Peyer's patch (tissue), 4 donors: ENCODE data around the gene CKS2. TPM values are rescaled to one million over a fixed set of nuclear protein-coding genes. Genes with fewer than 3 reads are reported as not detected.

Experiments used
- DNase-seq, 3 donors: peaks; one replicate each; pipeline ENCODE4 v3.0.0-alpha.2; 2017 to 2019
- H3K27ac ChIP-seq, 4 donors: fragments of 200-600 bp; sonication (generic); one replicate each; pipeline ENCODE4 v1.5.1; 2016 to 2019
- H3K27me3 ChIP-seq, 2 donors: fragments of 200-600 bp; sonication (generic); one replicate each; pipeline ENCODE4 v1.5.1; 2019
- H3K36me3 ChIP-seq, 3 donors: fragments of 200-600 bp; sonication (generic); one replicate each; pipeline ENCODE4 v1.5.1; 2016 to 2019
- H3K4me1 ChIP-seq, 4 donors: fragments of 200-600 bp; sonication (generic); one replicate each; pipeline ENCODE4 v1.5.1; 2016 to 2019
- H3K4me3 ChIP-seq, 4 donors: fragments of 200-600 bp; sonication (generic); 1 replicate in 3 of 4; 2 replicates in 1 of 4; pipeline ENCODE4 v1.5.1; 2016 to 2019; ENCODE audit warnings: mild to moderate bottlenecking in 1 of 4
- H3K9me3 ChIP-seq, 4 donors: fragments of 200-600 bp; sonication (generic); one replicate each; pipeline ENCODE4 v1.5.1; 2016 to 2019; ENCODE audit warnings: mild to moderate bottlenecking in 1 of 4
- POLR2A ChIP-seq, 2 donors: fragments of 450-650 bp; IDR thresholded peaks; one replicate each; pipeline ENCODE4 v1.5.1; 2017; ENCODE audit warnings: antibody characterized with exemption in 2 of 2, mild to moderate bottlenecking in 2 of 2, moderate library complexity in 2 of 2
- total RNA-seq, 4 donors: library from RNA; depleted of rRNA; stranded (reverse); fragments of >200 nt; gene quantifications; one replicate each; pipeline ENCODE4 v1.1.0, GENCODE V29; 2016
- TF ChIP-seq, protein P1 (sequence below), 6 experiments: fragments of 450-650 bp in 4 of 6; fragments of 200-600 bp in 2 of 6; sonication (generic) in 1 of 6; IDR thresholded peaks; one replicate each; pipeline ENCODE4 v1.5.1; 2017 to 2019; ENCODE audit warnings: antibody characterized with exemption in 6 of 6, mild to moderate bottlenecking in 3 of 6, moderate library complexity in 1 of 6

Gene CKS2
- total RNA-seq, 4 donors from 2014 or later, result 11.9 to 42.1 (median 17.8) TPM

DNA sequence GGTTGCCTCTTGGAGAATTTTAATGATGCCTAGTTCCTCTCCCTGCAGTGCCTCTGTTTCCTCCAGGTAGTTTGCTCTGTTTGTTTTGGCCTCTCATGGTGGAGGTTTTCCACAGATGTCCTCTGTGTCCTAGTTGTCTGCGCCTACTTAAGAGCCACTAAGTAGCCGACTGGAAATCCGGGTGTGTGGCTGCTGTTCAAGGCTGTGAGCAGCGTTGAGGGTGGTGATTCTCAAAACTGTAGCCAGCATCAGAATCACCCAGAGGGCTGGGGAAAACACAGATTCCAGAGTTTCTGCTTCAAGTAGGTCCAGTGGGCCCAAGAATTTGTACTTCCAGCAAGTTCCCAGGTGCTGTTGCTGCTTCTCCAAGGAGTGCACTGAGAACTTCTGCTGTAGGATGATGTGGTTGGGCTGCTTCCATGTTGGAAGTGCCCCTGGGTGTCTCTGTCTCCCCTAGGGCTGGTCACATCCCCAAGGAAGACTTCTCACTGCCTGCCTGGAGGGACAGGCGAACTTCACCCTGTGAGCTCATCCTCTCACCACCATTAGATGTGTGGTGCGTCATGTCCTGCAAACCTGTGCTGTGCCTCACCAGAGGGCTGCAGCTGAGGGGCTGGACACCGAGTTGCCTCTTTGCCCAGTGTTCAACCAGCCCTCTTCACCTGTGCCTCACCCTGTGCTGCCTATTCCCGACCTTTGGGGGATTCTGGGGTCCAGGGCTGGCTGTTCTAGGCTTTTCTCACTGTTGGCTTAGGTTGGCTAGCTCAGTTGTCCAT, 42.1 kb downstream of the CKS2 start:
- Histone ChIP-seq H3K27me3 (no peaks in the 10 kb centered on the region), H3K4me3 (no peak overlapping the region), H3K36me3 (peaks cover 0 to 94% (median 0%) of the 10 kb centered on the region in 3 donors), H3K9me3 (no peaks in the 10 kb centered on the region), H3K4me1 (no peaks in the 10 kb centered on the region), H3K27ac (peak overlapping the region in 1 of 4 donors; percentile 9)
- TF ChIP-seq POLR2A (IDR thresholded peaks at IDR 0.05), result no peak
- no peak for DNase-seq

DNA sequence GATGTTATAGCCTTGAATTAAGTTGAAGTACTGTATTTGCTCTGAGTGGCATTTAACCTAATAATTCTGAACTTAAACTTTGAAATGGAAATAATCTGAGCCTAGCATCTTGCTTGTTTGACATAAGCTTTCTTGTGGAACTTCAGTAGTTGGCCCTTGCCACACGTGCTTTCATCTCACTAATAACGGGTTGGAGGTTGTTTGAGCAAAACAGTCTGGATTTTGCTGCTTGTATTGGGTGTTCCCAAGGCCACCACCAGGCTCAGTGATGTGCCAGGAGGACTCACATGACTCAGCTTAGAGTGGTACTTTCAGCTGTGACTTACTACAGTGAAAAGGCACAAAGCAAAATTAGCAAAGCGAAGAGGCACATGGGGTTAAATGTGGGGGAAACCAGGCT, 43.0 kb downstream of the CKS2 start:
- TF ChIP-seq, protein P1, sequence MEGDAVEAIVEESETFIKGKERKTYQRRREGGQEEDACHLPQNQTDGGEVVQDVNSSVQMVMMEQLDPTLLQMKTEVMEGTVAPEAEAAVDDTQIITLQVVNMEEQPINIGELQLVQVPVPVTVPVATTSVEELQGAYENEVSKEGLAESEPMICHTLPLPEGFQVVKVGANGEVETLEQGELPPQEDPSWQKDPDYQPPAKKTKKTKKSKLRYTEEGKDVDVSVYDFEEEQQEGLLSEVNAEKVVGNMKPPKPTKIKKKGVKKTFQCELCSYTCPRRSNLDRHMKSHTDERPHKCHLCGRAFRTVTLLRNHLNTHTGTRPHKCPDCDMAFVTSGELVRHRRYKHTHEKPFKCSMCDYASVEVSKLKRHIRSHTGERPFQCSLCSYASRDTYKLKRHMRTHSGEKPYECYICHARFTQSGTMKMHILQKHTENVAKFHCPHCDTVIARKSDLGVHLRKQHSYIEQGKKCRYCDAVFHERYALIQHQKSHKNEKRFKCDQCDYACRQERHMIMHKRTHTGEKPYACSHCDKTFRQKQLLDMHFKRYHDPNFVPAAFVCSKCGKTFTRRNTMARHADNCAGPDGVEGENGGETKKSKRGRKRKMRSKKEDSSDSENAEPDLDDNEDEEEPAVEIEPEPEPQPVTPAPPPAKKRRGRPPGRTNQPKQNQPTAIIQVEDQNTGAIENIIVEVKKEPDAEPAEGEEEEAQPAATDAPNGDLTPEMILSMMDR (IDR thresholded peaks at IDR 0.05), result no peak
- TF ChIP-seq POLR2A (IDR thresholded peaks at IDR 0.05), result no peak
- no peak for DNase-seq
- Histone ChIP-seq H3K4me3 (no peak overlapping the region), H3K4me1 (no peaks in the 10 kb centered on the region), H3K27ac (no peak overlapping the region), H3K36me3 (peaks cover 0 to 94% (median 0%) of the 10 kb centered on the region in 3 donors), H3K9me3 (no peaks in the 10 kb centered on the region), H3K27me3 (no peaks in the 10 kb centered on the region)

DNA sequence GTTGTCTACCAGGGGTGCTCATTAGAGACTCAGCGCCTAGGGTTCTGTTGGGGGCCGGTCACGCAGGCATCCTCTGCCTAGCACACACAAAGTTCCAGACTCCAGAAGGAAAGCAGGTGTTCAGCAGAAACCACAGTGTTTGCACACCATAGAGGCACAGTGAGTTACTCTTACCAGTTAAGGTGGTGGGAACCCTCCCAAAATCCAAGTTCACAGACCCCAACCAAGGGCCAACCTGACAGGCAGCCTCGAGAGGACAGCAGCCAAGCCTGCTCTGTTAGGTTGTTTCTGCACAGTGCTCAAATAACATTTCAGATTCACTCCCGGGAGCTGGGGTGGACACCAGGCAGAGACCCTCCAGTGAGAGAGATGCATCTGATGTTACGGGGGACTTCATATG, 43.5 kb downstream of the CKS2 start:
- H3K27me3 ChIP-seq, result no peaks in the 10 kb centered on the region
- no peaks in the 10 kb centered on the region for H3K9me3 ChIP-seq
- peaks cover 0 to 93% (median 0%) of the 10 kb centered on the region in 3 donors for H3K36me3 ChIP-seq
- H3K4me3 ChIP-seq, result no peak overlapping the region
- no peaks in the 10 kb centered on the region for H3K4me1 ChIP-seq
- no peak for DNase-seq
- no peak for TF ChIP-seq POLR2A (IDR thresholded peaks at IDR 0.05)
- TF ChIP-seq, protein P1 (IDR thresholded peaks at IDR 0.05), result no peak
- no peak overlapping the region for H3K27ac ChIP-seq

DNA sequence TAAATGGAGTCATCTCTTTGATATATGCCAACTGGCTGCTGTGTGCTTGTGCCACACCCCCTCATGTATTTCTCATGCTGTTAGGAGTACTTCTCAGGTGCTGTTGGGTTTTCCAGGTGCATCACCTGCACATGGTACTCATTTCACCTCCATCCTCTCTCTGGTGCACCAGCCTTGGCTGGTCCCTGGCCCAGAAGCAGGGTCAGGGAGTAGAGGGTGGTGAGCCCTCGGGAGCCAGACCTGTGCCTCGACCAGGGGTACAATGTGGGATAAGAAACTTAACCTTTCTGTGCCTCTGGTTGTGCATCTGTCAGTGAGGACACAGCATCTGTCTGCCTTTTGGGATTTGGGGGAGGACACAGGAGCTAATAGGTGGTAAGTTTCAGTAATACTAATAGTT, 45.8 kb downstream of the CKS2 start:
- H3K36me3 ChIP-seq, result peaks cover 0 to 93% (median 0%) of the 10 kb centered on the region in 3 donors
- no peak for DNase-seq
- TF ChIP-seq, protein P1 (IDR thresholded peaks at IDR 0.05), result no peak
- no peak for TF ChIP-seq POLR2A (IDR thresholded peaks at IDR 0.05)

DNA sequence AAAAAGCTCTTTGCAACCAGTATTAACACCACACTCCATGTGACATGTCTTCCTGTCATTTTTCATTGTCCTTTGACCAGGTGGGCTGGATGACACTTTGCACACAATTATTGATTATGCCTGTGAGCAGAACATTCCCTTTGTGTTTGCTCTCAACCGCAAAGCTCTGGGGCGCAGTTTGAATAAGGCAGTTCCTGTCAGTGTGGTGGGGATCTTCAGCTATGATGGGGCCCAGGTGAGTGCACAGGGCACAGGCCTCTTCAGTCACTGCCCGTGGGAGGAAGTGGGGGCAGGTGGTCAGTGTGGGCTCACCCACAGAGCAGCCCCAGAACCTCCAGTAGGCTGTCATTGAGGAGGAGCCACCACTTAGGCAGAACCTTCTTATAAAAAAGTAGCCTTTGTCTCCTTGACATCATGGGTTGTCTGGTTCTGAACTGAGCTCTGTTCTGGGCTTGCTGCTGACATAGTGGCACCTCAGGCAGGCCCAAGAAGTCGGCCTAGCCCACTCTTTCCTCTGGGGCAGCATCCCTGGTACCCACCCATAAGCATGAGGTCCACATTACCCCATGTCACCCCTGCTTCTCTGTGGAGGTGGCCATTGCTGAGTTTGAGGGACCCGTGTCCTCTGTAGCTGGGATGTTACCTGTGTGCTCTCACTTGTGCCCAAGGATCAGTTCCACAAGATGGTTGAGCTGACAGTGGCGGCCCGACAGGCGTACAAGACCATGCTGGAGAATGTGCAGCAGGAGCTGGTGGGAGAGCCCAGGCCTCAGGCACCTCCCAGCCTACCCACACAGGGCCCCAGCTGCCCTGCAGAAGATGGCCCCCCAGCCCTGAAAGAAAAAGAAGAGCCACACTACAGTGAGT, 46.6 kb downstream of the CKS2 start:
- no peak overlapping the region for H3K27ac ChIP-seq
- H3K4me1 ChIP-seq, result no peaks in the 10 kb centered on the region
- DNase-seq, result no peak
- no peaks in the 10 kb centered on the region for H3K27me3 ChIP-seq
- H3K36me3 ChIP-seq, result peaks cover 0 to 97% (median 0%) of the 10 kb centered on the region in 3 donors
- no peaks in the 10 kb centered on the region for H3K9me3 ChIP-seq
- no peak overlapping the region for H3K4me3 ChIP-seq
- TF ChIP-seq, protein P1 (IDR thresholded peaks at IDR 0.05), result no peak
- TF ChIP-seq POLR2A (IDR thresholded peaks at IDR 0.05), result no peak

More for the DNA sequence above, 45.8 kb downstream of the CKS2 start:
- no peak overlapping the region for H3K4me3 ChIP-seq
- no peaks in the 10 kb centered on the region for H3K27me3 ChIP-seq
- no peaks in the 10 kb centered on the region for H3K9me3 ChIP-seq
- no peak overlapping the region for H3K27ac ChIP-seq
- H3K4me1 ChIP-seq, result no peaks in the 10 kb centered on the region
